HL-60 (cell line): ENCODE measurements around the gene CAMK2D.

ENCODE experiments used
- CTCF ChIP-seq: IDR thresholded peaks from one replicate; pipeline ENCODE4 v1.5.1; 2011; ENCODE audit warnings: low read length, control low read depth, inconsistent platforms; ENCODE audit not compliant: insufficient read depth
- GABPA ChIP-seq: IDR thresholded peaks from 2 replicates; pipeline ENCODE4 v1.6.1; 2012; ENCODE audit warnings: low read depth
- POLR2AphosphoS5 ChIP-seq: IDR thresholded peaks from 2 replicates; pipeline ENCODE4 v1.6.1; 2012; ENCODE audit warnings: low read depth
- SPI1 ChIP-seq: IDR thresholded peaks from 2 replicates; pipeline ENCODE4 v1.6.1; 2012; ENCODE audit warnings: low read depth, mild to moderate bottlenecking, borderline replicate concordance

- no peak for TF ChIP-seq CTCF
- no peak for TF ChIP-seq SPI1
- no peak for TF ChIP-seq POLR2AphosphoS5
- no peak for TF ChIP-seq GABPA
These were observed 175.5 kb downstream of the CAMK2D start for GRCh38 chr4:113586072-113586471.
